GM12874 (cell line): ENCODE data around the gene AUTS2.

Source experiments
- TF ChIP-seq, protein P1 (sequence below): IDR thresholded peaks from 2 replicates; pipeline ENCODE4 v1.5.1; 2011; ENCODE audit warnings: low read depth, mild to moderate bottlenecking, control low read depth, low read length, moderate library complexity; ENCODE audit not compliant: insufficient read depth

Gene AUTS2

DNA sequence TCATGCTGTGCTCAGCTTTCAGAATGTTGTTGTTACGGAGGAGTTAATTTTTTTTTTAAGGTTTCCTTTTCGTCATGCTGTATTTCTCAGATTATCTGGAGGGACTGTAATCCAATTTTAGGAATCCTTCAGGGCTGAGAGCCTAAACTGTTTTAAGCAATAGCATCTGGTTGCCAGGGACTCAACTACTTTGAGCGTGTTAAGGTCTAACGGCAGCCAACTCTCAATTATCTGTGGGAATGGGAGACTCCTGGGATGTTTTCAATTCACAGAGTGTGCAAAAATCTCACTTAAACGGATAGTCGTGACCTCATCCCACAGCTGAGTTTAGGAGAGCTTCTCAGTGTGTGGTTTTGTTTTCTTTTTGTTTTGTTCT is 291.7 kb downstream of the AUTS2 start:
- TF ChIP-seq, protein P1, sequence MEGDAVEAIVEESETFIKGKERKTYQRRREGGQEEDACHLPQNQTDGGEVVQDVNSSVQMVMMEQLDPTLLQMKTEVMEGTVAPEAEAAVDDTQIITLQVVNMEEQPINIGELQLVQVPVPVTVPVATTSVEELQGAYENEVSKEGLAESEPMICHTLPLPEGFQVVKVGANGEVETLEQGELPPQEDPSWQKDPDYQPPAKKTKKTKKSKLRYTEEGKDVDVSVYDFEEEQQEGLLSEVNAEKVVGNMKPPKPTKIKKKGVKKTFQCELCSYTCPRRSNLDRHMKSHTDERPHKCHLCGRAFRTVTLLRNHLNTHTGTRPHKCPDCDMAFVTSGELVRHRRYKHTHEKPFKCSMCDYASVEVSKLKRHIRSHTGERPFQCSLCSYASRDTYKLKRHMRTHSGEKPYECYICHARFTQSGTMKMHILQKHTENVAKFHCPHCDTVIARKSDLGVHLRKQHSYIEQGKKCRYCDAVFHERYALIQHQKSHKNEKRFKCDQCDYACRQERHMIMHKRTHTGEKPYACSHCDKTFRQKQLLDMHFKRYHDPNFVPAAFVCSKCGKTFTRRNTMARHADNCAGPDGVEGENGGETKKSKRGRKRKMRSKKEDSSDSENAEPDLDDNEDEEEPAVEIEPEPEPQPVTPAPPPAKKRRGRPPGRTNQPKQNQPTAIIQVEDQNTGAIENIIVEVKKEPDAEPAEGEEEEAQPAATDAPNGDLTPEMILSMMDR: no peak

- TF ChIP-seq, protein P1: no peak
Measured at GRCh38 chr7:69892790-69893189, 294.5 kb downstream of the AUTS2 start.

DNA sequence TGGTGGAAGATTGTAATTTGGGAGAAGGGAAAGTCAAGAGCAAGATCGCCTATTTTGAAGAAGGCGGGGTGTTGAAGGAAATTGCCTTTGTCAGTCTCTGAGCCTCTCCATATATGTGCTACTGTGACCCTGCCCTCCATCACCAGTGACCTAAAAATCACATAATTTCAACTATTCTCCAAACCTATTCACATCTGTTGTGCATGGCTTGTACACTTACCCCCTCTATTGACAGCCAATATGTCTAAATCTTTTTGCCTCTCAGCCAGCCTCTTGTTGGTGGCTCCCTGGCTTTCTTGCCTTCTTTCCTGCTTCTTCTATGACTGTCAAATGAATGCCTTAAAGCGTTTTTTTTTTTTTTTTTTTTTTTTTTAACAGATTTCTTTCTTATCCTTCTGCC is 295.6 kb downstream of the AUTS2 start:
- TF ChIP-seq, protein P1: peak; percentile 38

DNA sequence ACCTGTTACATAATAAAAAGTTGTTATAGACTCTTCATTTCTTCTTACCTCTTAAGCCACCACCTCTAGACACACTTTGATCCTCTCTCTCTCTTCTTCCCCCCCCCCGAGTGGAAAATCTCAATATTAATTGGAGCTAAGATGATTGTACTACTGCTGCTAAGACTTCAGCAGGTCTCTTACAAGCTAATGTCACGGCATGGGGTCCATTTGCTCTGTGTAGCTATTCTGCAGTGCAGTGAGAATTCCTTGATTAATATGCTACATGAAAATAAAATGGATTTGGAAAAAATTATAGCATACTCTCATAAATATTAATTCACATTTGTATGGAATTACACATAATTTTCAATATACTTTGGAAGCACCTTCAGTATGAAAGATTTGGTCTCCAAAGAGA is 297.2 kb downstream of the AUTS2 start:
- TF ChIP-seq, protein P1: no peak

- TF ChIP-seq, protein P1: no peak
Measured at GRCh38 chr7:69896121-69896520, 297.8 kb downstream of the AUTS2 start.

DNA sequence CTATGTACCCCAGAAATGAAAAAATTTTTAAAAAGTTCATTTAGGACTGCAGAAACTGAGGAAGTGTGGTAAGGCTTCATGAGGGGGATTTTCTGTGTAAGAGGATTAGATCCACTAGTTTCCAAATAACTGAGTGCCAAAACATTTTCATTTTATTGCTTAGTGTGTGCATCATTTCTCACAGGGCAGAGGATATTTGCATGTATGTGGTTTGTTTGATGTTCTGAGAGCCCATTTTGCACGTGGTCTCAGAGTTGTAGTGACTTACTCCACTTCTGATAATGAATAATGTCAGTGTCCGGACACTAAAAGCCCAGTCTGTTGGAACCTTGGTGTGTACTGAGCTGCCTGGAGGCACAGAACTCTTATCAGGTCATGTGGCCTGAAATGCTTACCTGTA is 299.9 kb downstream of the AUTS2 start:
- TF ChIP-seq, protein P1: no peak

DNA sequence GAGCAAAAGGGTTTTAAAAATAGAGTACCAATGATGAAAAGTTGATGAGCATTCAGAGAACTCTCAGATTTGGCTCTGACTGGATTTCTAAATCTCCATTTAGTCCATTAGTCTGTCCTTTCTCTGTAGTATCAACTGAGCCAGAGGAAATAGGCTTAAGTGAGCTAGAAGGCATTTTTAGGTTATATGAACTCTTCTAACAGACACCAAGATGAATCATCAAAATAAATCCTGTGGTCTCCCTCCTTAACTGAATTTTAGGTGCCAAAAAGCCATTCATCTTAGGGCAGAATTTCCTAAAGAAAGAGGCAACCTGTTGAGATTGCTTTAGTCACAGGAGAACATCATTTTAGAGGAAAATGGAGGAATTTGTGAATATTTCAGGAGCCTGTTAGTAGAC is 305.1 kb downstream of the AUTS2 start:
- TF ChIP-seq, protein P1: no peak
